Measurements from ENCODE around the gene TSPEAR. TPM values are rescaled to one million over a fixed set of nuclear protein-coding genes. Genes with fewer than 3 reads are reported as not detected.

The TSPEAR gene
- total RNA-seq, 1 donor from 2014 or later, result not detected

DNA sequence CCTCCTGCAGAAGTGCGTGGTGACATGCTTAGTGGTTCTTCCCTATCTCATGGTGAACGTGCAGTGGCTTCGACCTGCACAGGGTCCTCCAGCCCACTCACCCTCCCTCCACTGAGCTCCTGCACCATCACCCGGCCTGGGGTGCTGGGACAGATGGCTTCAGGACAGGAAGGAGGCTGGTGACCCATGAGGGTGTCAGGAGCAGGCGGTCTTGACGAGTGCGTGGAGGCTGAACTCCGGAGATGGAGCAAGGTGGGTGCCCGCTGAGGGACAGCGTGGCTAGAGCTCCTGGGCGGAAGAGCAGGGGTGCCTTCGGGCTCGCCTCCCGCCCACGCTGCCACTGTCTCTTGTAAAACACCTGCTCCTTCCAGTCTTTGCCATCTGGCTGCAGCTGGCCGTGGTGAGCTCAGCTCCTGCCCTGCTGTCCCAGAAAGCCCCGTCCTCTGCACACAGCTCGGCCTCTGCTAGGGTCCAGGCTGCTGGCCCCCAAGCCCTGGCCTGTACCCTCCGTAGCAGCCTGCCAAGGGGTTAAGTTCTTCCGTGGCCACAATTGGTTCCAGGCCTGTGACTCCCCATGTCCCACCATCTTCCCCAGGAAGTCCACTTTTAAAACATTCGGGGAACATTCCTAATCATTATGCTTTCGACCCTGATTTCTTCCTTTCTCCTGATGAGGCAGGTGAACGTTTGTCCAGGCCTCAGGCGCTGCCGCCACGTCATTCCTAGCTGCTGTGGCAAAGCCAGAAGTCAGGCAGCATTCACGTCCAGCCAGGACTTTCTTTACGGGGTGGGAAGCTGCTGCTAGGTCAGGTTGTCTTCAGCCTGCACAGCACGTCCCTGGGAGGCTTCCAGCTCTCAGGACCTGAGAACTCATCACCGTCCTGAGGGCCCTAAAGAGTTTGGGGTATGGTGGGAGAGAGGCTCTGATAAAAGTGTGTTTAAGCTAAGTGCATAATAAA, 179.5 kb downstream of the TSPEAR start:
- H3K27me3 Mint-ChIP-seq, result peaks cover 4% of the 10 kb centered on the region
- no peak overlapping the region for H3K27ac Mint-ChIP-seq

DNA sequence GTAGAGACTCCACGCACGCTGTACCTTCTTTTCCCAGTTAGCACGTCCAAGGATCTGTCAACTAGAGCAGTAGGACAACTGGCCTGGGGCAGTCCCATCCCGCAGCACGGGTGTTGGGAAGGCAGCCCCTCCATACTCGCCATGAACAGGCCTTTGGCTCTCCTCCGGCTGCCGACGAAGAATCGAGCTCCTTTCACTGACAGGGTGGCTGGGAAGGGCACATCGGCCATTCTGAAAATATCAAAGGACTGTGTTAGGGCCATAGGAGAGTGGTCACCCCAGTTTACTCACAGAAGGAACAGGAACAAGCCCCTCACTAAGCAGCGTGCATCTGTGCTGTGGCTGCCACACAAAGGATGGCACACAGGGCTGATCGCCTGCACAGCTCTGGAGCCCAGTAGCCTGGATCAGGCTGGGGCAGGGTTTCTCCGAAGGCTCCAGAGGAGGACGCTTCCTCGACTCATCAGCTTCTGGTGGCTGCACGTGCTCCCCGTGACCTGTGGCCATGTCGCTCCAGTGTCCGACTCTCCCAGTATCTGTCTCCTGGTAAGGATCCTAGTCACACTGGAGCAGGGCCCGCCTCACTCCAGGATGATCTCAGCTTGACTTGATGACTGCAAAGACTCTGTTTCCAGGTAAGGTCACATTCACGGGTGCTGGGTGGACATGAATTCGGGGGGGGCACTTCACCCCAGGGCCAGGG, 180.3 kb downstream of the TSPEAR start:
- Mint-ChIP-seq H3K4me1 (ENCODE audit: low read depth) (no peaks in the 10 kb centered on the region), H3K27me3 (peaks cover 4% of the 10 kb centered on the region), H3K27ac (no peak overlapping the region), H3K9me3 (ENCODE audit: low read depth) (no peaks in the 10 kb centered on the region), H3K36me3 (ENCODE audit: insufficient read depth) (no peaks in the 10 kb centered on the region), H3K4me3 (ENCODE audit: low read depth) (no peak overlapping the region)
- TF ChIP-seq, protein P1, sequence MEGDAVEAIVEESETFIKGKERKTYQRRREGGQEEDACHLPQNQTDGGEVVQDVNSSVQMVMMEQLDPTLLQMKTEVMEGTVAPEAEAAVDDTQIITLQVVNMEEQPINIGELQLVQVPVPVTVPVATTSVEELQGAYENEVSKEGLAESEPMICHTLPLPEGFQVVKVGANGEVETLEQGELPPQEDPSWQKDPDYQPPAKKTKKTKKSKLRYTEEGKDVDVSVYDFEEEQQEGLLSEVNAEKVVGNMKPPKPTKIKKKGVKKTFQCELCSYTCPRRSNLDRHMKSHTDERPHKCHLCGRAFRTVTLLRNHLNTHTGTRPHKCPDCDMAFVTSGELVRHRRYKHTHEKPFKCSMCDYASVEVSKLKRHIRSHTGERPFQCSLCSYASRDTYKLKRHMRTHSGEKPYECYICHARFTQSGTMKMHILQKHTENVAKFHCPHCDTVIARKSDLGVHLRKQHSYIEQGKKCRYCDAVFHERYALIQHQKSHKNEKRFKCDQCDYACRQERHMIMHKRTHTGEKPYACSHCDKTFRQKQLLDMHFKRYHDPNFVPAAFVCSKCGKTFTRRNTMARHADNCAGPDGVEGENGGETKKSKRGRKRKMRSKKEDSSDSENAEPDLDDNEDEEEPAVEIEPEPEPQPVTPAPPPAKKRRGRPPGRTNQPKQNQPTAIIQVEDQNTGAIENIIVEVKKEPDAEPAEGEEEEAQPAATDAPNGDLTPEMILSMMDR (IDR thresholded peaks at IDR 0.05; ENCODE audit: unreplicated experiment), result no peak
- DNase-seq (ENCODE audit: low spot score, unreplicated experiment), result no peak

More for the DNA sequence above, 179.5 kb downstream of the TSPEAR start:
- TF ChIP-seq, protein P1 (IDR thresholded peaks at IDR 0.05; ENCODE audit: unreplicated experiment), result no peak
- H3K9me3 Mint-ChIP-seq (ENCODE audit: low read depth), result no peaks in the 10 kb centered on the region
- no peaks in the 10 kb centered on the region for H3K4me1 Mint-ChIP-seq (ENCODE audit: low read depth)
- no peak overlapping the region for H3K4me3 Mint-ChIP-seq (ENCODE audit: low read depth)
- DNase-seq (ENCODE audit: low spot score, unreplicated experiment), result no peak
- no peaks in the 10 kb centered on the region for H3K36me3 Mint-ChIP-seq (ENCODE audit: insufficient read depth)

DNA sequence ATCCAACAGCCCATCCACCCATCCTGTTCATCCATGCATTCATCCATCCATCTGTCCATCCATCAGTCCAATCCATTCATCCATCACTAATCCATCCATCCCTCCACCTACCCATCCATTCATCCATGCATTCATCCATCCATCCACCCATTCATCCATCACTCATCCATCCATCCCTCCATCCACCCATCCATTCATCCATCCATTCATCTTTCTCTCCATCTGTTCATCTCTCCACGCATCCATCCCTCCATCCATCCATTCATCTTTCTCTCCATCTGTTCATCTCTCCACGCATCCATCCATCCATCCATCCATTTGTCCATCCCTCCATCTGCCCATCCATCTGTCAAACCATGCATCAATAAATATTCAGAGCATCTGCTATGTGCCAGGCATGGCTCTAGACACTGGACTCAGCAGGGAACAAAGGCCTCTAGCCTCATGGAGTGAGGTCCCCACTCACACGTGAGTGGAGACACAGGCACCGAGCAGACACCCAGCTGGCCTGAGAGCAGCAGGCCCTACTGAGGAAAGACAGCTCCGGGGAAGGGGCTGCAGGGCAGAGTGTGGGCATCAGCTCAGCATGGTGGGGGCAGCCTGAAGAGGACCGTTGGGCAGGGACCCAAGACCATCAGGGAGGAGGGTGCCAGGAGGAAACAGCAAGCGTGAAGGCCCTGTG, 181.0 kb downstream of the TSPEAR start:
- TF ChIP-seq, protein P1 (IDR thresholded peaks at IDR 0.05; ENCODE audit: unreplicated experiment), result no peak
- Mint-ChIP-seq H3K4me3 (ENCODE audit: low read depth) (no peak overlapping the region), H3K27ac (no peak overlapping the region), H3K4me1 (ENCODE audit: low read depth) (no peaks in the 10 kb centered on the region), H3K36me3 (ENCODE audit: insufficient read depth) (no peaks in the 10 kb centered on the region), H3K27me3 (peaks cover 4% of the 10 kb centered on the region), H3K9me3 (ENCODE audit: low read depth) (no peaks in the 10 kb centered on the region)
- no peak for DNase-seq (ENCODE audit: low spot score, unreplicated experiment)

DNA sequence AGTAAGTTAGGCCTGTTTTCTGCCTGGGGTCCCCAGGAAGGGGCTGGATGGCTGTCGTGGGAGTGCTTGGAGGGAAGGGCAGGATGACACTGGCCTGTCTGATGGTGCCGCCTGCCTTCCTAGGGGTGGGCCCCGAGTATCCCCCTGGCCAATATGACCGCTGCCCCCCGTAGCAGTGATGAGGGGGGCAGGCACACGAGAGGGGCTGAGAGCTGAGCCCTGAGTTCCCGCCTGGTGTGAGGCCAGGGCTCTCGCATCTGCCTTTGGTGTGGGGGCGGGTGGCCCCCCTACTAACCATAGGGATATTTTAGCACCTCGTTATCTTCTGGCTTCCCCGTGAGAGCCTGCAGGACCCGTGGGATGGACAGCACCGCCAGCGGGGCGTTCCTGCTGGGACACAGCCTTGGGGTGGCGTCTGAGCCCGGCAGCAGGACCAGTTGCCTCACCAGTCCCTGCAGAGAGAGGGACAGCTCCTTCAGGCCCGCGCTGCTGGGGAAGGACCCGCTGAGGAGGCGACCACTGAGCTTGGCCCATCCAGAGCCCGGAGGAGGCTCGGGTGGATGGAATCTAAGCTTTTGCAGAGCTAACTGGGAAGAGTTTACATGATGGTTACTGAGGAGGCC, 181.8 kb downstream of the TSPEAR start:
- Mint-ChIP-seq H3K4me1 (ENCODE audit: low read depth) (no peaks in the 10 kb centered on the region), H3K9me3 (ENCODE audit: low read depth) (no peaks in the 10 kb centered on the region), H3K27me3 (peaks cover 4% of the 10 kb centered on the region), H3K36me3 (ENCODE audit: insufficient read depth) (no peaks in the 10 kb centered on the region), H3K27ac (no peak overlapping the region), H3K4me3 (ENCODE audit: low read depth) (no peak overlapping the region)
- DNase-seq (ENCODE audit: low spot score, unreplicated experiment), result no peak
- TF ChIP-seq, protein P1 (IDR thresholded peaks at IDR 0.05; ENCODE audit: unreplicated experiment), result no peak
